Right lobe of liver (tissue), 4 donors: ENCODE results near the gene TYMS.

Experiments used
- CTCF ChIP-seq, 4 donors: fragments of 200-600 bp in 3 of 4; fragments of 450-650 bp in 1 of 4; IDR thresholded peaks; one replicate each; pipeline versions ENCODE4 v1.5.1 to v1.8.0; 2016 to 2022; ENCODE audit warnings: antibody characterized with exemption in 4 of 4, mild to moderate bottlenecking in 2 of 4
- POLR2A ChIP-seq: fragments of 450-650 bp; IDR thresholded peaks from one replicate; pipeline ENCODE4 v1.6.1; 2017; ENCODE audit warnings: antibody characterized with exemption, mild to moderate bottlenecking
- donor health status: DM: no; HTN: no; CAD: no.
- donor health status: DM: no; HTN: no; CAD: no.
- donor health status: DM: no; HTN: yes; CAD: no.

GRCh38 chr18:618618-619017, 38.8 kb upstream of the TYMS start:
- TF ChIP-seq CTCF (IDR thresholded peaks at IDR 0.05) (no peak), POLR2A (no peak)
